Left lung (tissue), 10 donors: ENCODE measurements around the gene RFTN1. TPM values are rescaled to one million over a fixed set of nuclear protein-coding genes. Genes with fewer than 3 reads are reported as not detected.

ENCODE experiments used
- ATAC-seq: fragments of 200-7000 bp; cut with Tn5 transposase; one replicate; pipeline ENCODE4 v1.9.1; 2020; ENCODE audit warnings: moderate library complexity
- DNase-seq, 4 donors: peaks; one replicate each; pipeline ENCODE4 v3.0.0-alpha.2; 2013 to 2020
- H3K27ac ChIP-seq, 2 donors: fragments of 200-600 bp; sonication (generic) in 1 of 2; one replicate each; pipeline versions ENCODE4 v1.5.0 to v1.8.0; 2020 to 2021
- H3K27me3 ChIP-seq, 2 donors: fragments of 200-600 bp; sonication (generic) in 1 of 2; one replicate each; pipeline versions ENCODE4 v1.5.0 to v1.8.0; 2020 to 2021
- H3K36me3 ChIP-seq, 2 donors: fragments of 200-600 bp; sonication (generic) in 1 of 2; one replicate each; pipeline versions ENCODE4 v1.5.0 to v1.8.0; 2020 to 2021
- H3K4me1 ChIP-seq, 2 donors: fragments of 200-600 bp; one replicate each; pipeline ENCODE4 v1.8.0; 2021
- H3K4me3 ChIP-seq, 2 donors: fragments of 200-600 bp; sonication (generic) in 1 of 2; one replicate each; pipeline versions ENCODE4 v1.5.0 to v1.8.0; 2020 to 2021; ENCODE audit warnings: mild to moderate bottlenecking in 1 of 2
- H3K9me3 ChIP-seq, 2 donors: fragments of 200-600 bp; sonication (generic) in 1 of 2; one replicate each; pipeline versions ENCODE4 v1.5.0 to v1.8.0; 2020 to 2021
- CTCF ChIP-seq, 2 donors: fragments of 200-600 bp; sonication (generic) in 1 of 2; IDR thresholded peaks; one replicate each; pipeline versions ENCODE4 v1.5.0 to v1.8.0; 2021; ENCODE audit warnings: antibody characterized with exemption in 2 of 2
- intact Hi-C, 2 donors: fragments of 100-400 bp; cut with DNase I; formaldehyde crosslinking; loops; one replicate each; pipeline versions ENCODE4 v1.11.2 to v1.14.2; 2022
- polyA plus RNA-seq, 6 donors: library from polyadenylated mRNA; unstranded; fragments of 120-200 nt; gene quantifications; one replicate each; pipeline ENCODE4 v1.2.1, GENCODE V29; 2013; ENCODE audit not compliant: insufficient read length in 6 of 6
- total RNA-seq, 2 donors: library from RNA; stranded (reverse); fragmentation: NEBNext Ultra II Directional; extraction: Animal tissue kit (Norgen Biotek cat#: 25700); gene quantifications; one replicate each; pipeline ENCODE4 v1.2.1, GENCODE V29; 2021
- donor health status: DM: no; HTN: yes; CAD: no.
- donor health status: DM: no; HTN: no; CAD: no.

RFTN1 gene
- total and polyA plus RNA-seq, 8 donors: 47.2 to 85.1 (median 67.6) TPM

GRCh38 chr3:16551342-16551976 is 38.0 kb upstream of the RFTN1 start:
- Histone ChIP-seq H3K27me3 (no peaks in the 10 kb centered on the region), H3K36me3 (no peaks in the 10 kb centered on the region), H3K4me1 (peaks cover 0 to 5% of the 10 kb centered on the region in 2 donors), H3K4me3 (no peak overlapping the region), H3K27ac (no peak overlapping the region), H3K9me3 (no peaks in the 10 kb centered on the region)
- intact Hi-C loops: loop anchor here in 1 of 2 donors (5.0 kb wide), 1 partner anchor 264 kb away; no protein-coding TSS in a partner anchor
- no peak for TF ChIP-seq CTCF (IDR thresholded peaks at IDR 0.05)
- DNase-seq (no peak), ATAC-seq (no peak)

GRCh38 chr3:16550676-16551341 is 37.3 kb upstream of the RFTN1 start:
- intact Hi-C loops: loop anchor here in 1 of 2 donors (5.0 kb wide), 1 partner anchor 264 kb away; no protein-coding TSS in a partner anchor

GRCh38 chr3:16550305-16550675 is 36.8 kb upstream of the RFTN1 start:
- ATAC-seq: peak; percentile 24
- TF ChIP-seq CTCF (IDR thresholded peaks at IDR 0.05): no peak
- no peaks in the 10 kb centered on the region for H3K9me3 ChIP-seq
- H3K4me3 ChIP-seq: no peak overlapping the region
- H3K27ac ChIP-seq: no peak overlapping the region
- no peaks in the 10 kb centered on the region for H3K36me3 ChIP-seq
- no peaks in the 10 kb centered on the region for H3K27me3 ChIP-seq
- intact Hi-C loops: loop anchor here in 1 of 2 donors (5.0 kb wide), 1 partner anchor 263 kb away; no protein-coding TSS in a partner anchor
- no peak for DNase-seq
- peaks cover 0 to 5% of the 10 kb centered on the region in 2 donors for H3K4me1 ChIP-seq

More at GRCh38 chr3:16550676-16551341, 37.3 kb upstream of the RFTN1 start:
- no peaks in the 10 kb centered on the region for H3K27me3 ChIP-seq
- H3K4me1 ChIP-seq: peaks cover 0 to 5% of the 10 kb centered on the region in 2 donors
- DNase-seq: peak in 3 of 4 donors; percentile 54 to 89 (median 81)
- ATAC-seq: peak; percentile 99
- no peak overlapping the region for H3K27ac ChIP-seq
- peak; percentile 76 to 85 for TF ChIP-seq CTCF (IDR thresholded peaks at IDR 0.05)
- H3K4me3 ChIP-seq: no peak overlapping the region
- no peaks in the 10 kb centered on the region for H3K9me3 ChIP-seq
- H3K36me3 ChIP-seq: no peaks in the 10 kb centered on the region

- H3K9me3 ChIP-seq: no peaks in the 10 kb centered on the region
- TF ChIP-seq CTCF (IDR thresholded peaks at IDR 0.05): no peak
- H3K4me1 ChIP-seq: peaks cover 0 to 5% of the 10 kb centered on the region in 2 donors
- no peaks in the 10 kb centered on the region for H3K36me3 ChIP-seq
- H3K4me3 ChIP-seq: no peak overlapping the region
- H3K27ac ChIP-seq: no peak overlapping the region
- intact Hi-C loops: no loop called here
- no peaks in the 10 kb centered on the region for H3K27me3 ChIP-seq
- ATAC-seq (no peak), DNase-seq (no peak)
Measured at GRCh38 chr3:16548721-16549120, 35.2 kb upstream of the RFTN1 start.
